OCI-LY7 (cell line): ENCODE measurements around the gene ZNF692.

Source experiments
- EZH2phosphoT487 ChIP-seq: fragments of 200-600 bp; sonication (generic); IDR thresholded peaks from 2 replicates; pipeline ENCODE4 v1.6.1; 2018; ENCODE audit warnings: low read depth, borderline replicate concordance, mild to moderate bottlenecking, mixed run types, antibody characterized with exemption, low read length, moderate library complexity, mixed read lengths
- TF ChIP-seq, protein P1 (sequence below): fragments of 200-600 bp; sonication (generic); conservative IDR thresholded peaks from 2 replicates; pipeline ENCODE4 v1.5.1; 2014; ENCODE audit warnings: mild to moderate bottlenecking, antibody characterized with exemption, low read length, moderate library complexity, mixed read lengths

DNA sequence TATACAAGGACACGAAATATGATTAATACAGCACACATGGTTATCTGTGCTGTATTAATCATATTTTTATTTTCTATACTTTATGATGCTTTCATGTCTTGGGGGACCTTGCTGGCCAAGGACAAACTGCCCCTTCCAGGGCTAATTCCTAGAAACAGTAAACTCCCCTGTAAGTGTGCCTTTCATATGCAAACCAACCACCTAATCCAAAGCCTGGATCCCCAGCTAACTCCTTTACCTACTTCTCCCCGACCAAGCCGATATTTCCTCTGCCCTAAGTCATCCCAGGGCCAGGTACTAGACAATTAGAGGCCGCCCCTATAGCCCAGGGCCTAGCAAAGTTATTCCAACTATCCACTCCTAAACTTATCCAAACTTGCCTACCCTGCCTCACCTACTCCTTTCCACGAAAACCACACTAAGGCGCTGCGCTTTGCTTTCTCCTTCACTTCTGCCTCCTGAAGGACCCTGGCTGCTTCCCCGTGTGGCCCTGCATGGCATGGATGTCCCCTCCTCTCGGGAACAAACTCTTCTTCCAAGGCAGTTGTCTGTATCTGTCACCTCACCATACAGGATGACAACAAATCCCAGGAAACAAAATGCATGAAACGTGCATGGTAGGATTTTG, 43.4 kb downstream of the ZNF692 start:
- TF ChIP-seq, protein P1, sequence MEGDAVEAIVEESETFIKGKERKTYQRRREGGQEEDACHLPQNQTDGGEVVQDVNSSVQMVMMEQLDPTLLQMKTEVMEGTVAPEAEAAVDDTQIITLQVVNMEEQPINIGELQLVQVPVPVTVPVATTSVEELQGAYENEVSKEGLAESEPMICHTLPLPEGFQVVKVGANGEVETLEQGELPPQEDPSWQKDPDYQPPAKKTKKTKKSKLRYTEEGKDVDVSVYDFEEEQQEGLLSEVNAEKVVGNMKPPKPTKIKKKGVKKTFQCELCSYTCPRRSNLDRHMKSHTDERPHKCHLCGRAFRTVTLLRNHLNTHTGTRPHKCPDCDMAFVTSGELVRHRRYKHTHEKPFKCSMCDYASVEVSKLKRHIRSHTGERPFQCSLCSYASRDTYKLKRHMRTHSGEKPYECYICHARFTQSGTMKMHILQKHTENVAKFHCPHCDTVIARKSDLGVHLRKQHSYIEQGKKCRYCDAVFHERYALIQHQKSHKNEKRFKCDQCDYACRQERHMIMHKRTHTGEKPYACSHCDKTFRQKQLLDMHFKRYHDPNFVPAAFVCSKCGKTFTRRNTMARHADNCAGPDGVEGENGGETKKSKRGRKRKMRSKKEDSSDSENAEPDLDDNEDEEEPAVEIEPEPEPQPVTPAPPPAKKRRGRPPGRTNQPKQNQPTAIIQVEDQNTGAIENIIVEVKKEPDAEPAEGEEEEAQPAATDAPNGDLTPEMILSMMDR, result no peak
- TF ChIP-seq EZH2phosphoT487, result no peak
